ENCODE data around the gene TRAK2. TPM values are rescaled to one million over a fixed set of nuclear protein-coding genes. Genes with fewer than 3 reads are reported as not detected.
"Not testable (repeated sequence)": the region's sequence is repeated elsewhere in the genome, so short reads cannot be mapped to it uniquely, and the experiment has no call there.

The TRAK2 gene
- total RNA-seq, 4 donors from 2014 or later, result 41.5 to 78.9 (median 54.5) TPM

- no peaks in the 10 kb centered on the region for H3K36me3 ChIP-seq
- H3K27me3 ChIP-seq, result no peaks in the 10 kb centered on the region
- H3K4me3 ChIP-seq, result no peak overlapping the region
- peak overlapping the region; percentile 10 to 63 (median 43) for H3K27ac ChIP-seq
- no peak for DNase-seq
- 47 to 51% methylated on average over 4 of the region's 4 CpGs for WGBS, 2 donors (ENCODE audit: low coverage in 1 of 2)
- intact Hi-C loops (cut with DNase I; ENCODE audit: low total_unique reads) (no loop called here), in situ Hi-C loops (cut with MboI; ENCODE audit: low pct_ligation_motif_present in 1 of 4, low pct_unique_long_range_greater_than_20kb in 1 of 4, low sequenced_read_pairs in 3 of 4) (no loop called here)
- TF ChIP-seq POLR2AphosphoS5 (IDR thresholded peaks at IDR 0.05), result no peak
- no peak for TF ChIP-seq EP300 (IDR thresholded peaks at IDR 0.05; ENCODE audit: low read depth)
- TF ChIP-seq CTCF (IDR thresholded peaks at IDR 0.05), result no peak
- no peak for TF ChIP-seq POLR2A (IDR thresholded peaks at IDR 0.05)
- H3K9me3 ChIP-seq, result no peaks in the 10 kb centered on the region
- peaks cover 8 to 29% (median 14%) of the 10 kb centered on the region in 4 donors for H3K4me1 ChIP-seq
Observed at GRCh38 chr2:201432038-201432620, 19.1 kb downstream of the TRAK2 start.

- Histone ChIP-seq H3K27ac (no peak overlapping the region), H3K4me1 (peaks cover 8 to 29% (median 14%) of the 10 kb centered on the region in 4 donors), H3K9me3 (no peaks in the 10 kb centered on the region), H3K27me3 (no peaks in the 10 kb centered on the region), H3K4me3 (no peak overlapping the region), H3K36me3 (no peaks in the 10 kb centered on the region)
- no peak for TF ChIP-seq CTCF (IDR thresholded peaks at IDR 0.05)
- no peak for TF ChIP-seq POLR2A (IDR thresholded peaks at IDR 0.05)
- TF ChIP-seq EP300 (IDR thresholded peaks at IDR 0.05; ENCODE audit: low read depth), result no peak
- TF ChIP-seq POLR2AphosphoS5 (IDR thresholded peaks at IDR 0.05), result no peak
- WGBS, 2 donors (ENCODE audit: low coverage in 1 of 2), result 78 to 100% methylated on average over 3 to 5 of the region's 5 CpGs
- in situ Hi-C loops (cut with MboI; ENCODE audit: low pct_ligation_motif_present in 1 of 4, low pct_unique_long_range_greater_than_20kb in 1 of 4, low sequenced_read_pairs in 3 of 4), result no loop called here
- DNase-seq, result no peak
- intact Hi-C loops (cut with DNase I; ENCODE audit: low total_unique reads), result no loop called here
Observed at GRCh38 chr2:201430839-201431238, 20.4 kb downstream of the TRAK2 start.

GRCh38 chr2:201430322-201430721 lies 20.9 kb downstream of the TRAK2 start:
- H3K4me3 ChIP-seq; H3K36me3 ChIP-seq; H3K9me3 ChIP-seq; intact Hi-C loops (cut with DNase I; ENCODE audit: low total_unique reads); DNase-seq; H3K27ac ChIP-seq; in situ Hi-C loops (cut with MboI; ENCODE audit: low pct_ligation_motif_present in 1 of 4, low pct_unique_long_range_greater_than_20kb in 1 of 4, low sequenced_read_pairs in 3 of 4); H3K27me3 ChIP-seq: not testable (repeated sequence)
- peaks cover 8 to 31% (median 14%) of the 10 kb centered on the region in 4 donors for H3K4me1 ChIP-seq
- 94 to 100% methylated on average over 1 to 12 of the region's 12 CpGs for WGBS, 2 donors (ENCODE audit: low coverage in 1 of 2)

GRCh38 chr2:201429835-201430234 lies 21.4 kb downstream of the TRAK2 start:
- H3K27me3 ChIP-seq; H3K4me3 ChIP-seq; in situ Hi-C loops (cut with MboI; ENCODE audit: low pct_ligation_motif_present in 1 of 4, low pct_unique_long_range_greater_than_20kb in 1 of 4, low sequenced_read_pairs in 3 of 4); intact Hi-C loops (cut with DNase I; ENCODE audit: low total_unique reads); H3K27ac ChIP-seq; DNase-seq; H3K36me3 ChIP-seq; H3K9me3 ChIP-seq: not testable (repeated sequence)
- peaks cover 13 to 36% (median 17%) of the 10 kb centered on the region in 4 donors for H3K4me1 ChIP-seq
- 95% methylated on average over 3 to 6 of the region's 6 CpGs for WGBS, 2 donors (ENCODE audit: low coverage in 1 of 2)

GRCh38 chr2:201428366-201428765 lies 22.9 kb downstream of the TRAK2 start:
- H3K9me3 ChIP-seq; DNase-seq; intact Hi-C loops (cut with DNase I; ENCODE audit: low total_unique reads); H3K36me3 ChIP-seq; H3K27me3 ChIP-seq; in situ Hi-C loops (cut with MboI; ENCODE audit: low pct_ligation_motif_present in 1 of 4, low pct_unique_long_range_greater_than_20kb in 1 of 4, low sequenced_read_pairs in 3 of 4); H3K4me3 ChIP-seq; H3K27ac ChIP-seq: not testable (repeated sequence)
- H3K4me1 ChIP-seq, result peaks cover 16 to 38% (median 21%) of the 10 kb centered on the region in 4 donors

GRCh38 chr2:201425952-201426351 lies 25.3 kb downstream of the TRAK2 start:
- Histone ChIP-seq H3K27ac (no peak overlapping the region), H3K9me3 (no peaks in the 10 kb centered on the region), H3K4me3 (no peak overlapping the region), H3K27me3 (no peaks in the 10 kb centered on the region), H3K36me3 (no peaks in the 10 kb centered on the region), H3K4me1 (peaks cover 6 to 37% (median 16%) of the 10 kb centered on the region in 4 donors)
- in situ Hi-C loops (cut with MboI; ENCODE audit: low pct_ligation_motif_present in 1 of 4, low pct_unique_long_range_greater_than_20kb in 1 of 4, low sequenced_read_pairs in 3 of 4), result no loop called here
- 94 to 100% methylated on average over 1 to 9 of the region's 9 CpGs for WGBS, 2 donors (ENCODE audit: low coverage in 1 of 2)
- intact Hi-C loops (cut with DNase I; ENCODE audit: low total_unique reads), result no loop called here
- TF ChIP-seq EP300 (IDR thresholded peaks at IDR 0.05; ENCODE audit: low read depth), result no peak
- no peak for TF ChIP-seq POLR2A (IDR thresholded peaks at IDR 0.05)
- TF ChIP-seq POLR2AphosphoS5 (IDR thresholded peaks at IDR 0.05), result no peak
- TF ChIP-seq CTCF (IDR thresholded peaks at IDR 0.05), result no peak
- DNase-seq, result no peak
